Natural killer cell treated with Interleukin-12 subunit alpha and Interleukin-12 subunit beta and Interleukin-15 and Interleukin-18, amount 100 ng/mL, for 72 hours (primary cell): Measurements from ENCODE around the gene LYZL1. TPM values are rescaled to one million over a fixed set of nuclear protein-coding genes. Genes with fewer than 3 reads are reported as not detected.
"Not testable (repeated sequence)": the region's sequence is repeated elsewhere in the genome, so short reads cannot be mapped to it uniquely, and the experiment has no call there.

Source experiments
- ATAC-seq, 2 donors: fragments of 150-1000 bp; cut with Tn5 transposase in 1 of 2; sonication (Bioruptor Pico), chemical (Tn5 transposase) in 1 of 2; 2 replicates each; pipeline ENCODE4 v1.10.0; 2021
- DNase-seq: peaks from one replicate; pipeline ENCODE4 v3.0.0; 2022; ENCODE audit warnings: low spot score
- H3K27ac Mint-ChIP-seq, 2 donors: 1 replicate in 1 of 2; 2 replicates in 1 of 2; pipeline ENCODE4 v1.8.0; 2022; ENCODE audit warnings: mixed read lengths in 2 of 2, mild to moderate bottlenecking in 1 of 2, moderate library complexity in 1 of 2
- H3K27me3 Mint-ChIP-seq, 2 donors: 1 replicate in 1 of 2; 2 replicates in 1 of 2; pipeline ENCODE4 v1.8.0; 2022; ENCODE audit warnings: mixed read lengths in 2 of 2
- H3K36me3 Mint-ChIP-seq: one replicate; pipeline ENCODE4 v1.8.0; 2022; ENCODE audit warnings: mixed read lengths
- H3K4me1 Mint-ChIP-seq, 2 donors: 1 replicate in 1 of 2; 2 replicates in 1 of 2; pipeline ENCODE4 v1.8.0; 2022; ENCODE audit warnings: low read depth in 2 of 2, mixed read lengths in 2 of 2, mild to moderate bottlenecking in 1 of 2
- H3K4me3 Mint-ChIP-seq: one replicate; pipeline ENCODE4 v1.8.0; 2022; ENCODE audit warnings: mixed read lengths
- H3K9me3 Mint-ChIP-seq: 2 replicates; pipeline ENCODE4 v1.8.0; 2022; ENCODE audit warnings: mixed read lengths
- total RNA-seq, 2 donors: library from RNA; stranded (reverse); gene quantifications; one replicate each; pipeline ENCODE4 v1.2.3, GENCODE V29; 2022

The LYZL1 gene
- total RNA-seq, 2 donors from 2014 or later = not detected

DNA sequence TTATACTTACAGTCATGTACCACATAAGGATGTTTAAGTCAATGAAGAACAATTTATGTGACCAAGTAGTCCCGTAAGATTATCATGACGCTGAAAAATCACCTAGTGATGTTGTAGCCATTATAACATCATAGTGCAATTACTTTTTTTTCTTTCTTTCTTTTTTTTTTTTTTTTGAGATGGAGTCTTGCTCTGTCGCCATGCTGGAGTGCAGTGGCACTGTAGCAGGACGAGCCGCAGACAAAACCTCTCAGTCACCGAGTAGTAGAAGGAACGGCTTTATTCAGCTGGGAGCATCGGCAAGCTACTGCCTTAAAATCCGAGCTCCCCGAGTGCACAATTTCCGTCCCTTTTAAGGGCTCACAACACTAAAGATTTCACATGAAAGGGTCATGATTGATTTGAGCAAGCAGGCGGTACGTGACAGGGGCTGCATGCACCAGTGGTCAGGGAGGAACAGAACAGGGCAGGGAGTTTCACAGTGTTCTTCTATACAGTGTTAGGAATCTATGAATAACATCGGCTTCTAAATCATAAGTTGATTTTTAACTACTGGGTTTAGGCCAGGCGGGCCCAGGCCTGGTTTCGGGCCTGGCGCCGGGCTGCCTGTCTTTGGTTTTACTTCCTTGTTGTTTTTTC, 71.5 kb downstream of the LYZL1 start:
- not testable (repeated sequence) for H3K27me3 Mint-ChIP-seq, DNase-seq, H3K4me3 Mint-ChIP-seq, H3K27ac Mint-ChIP-seq, H3K9me3 Mint-ChIP-seq, H3K4me1 Mint-ChIP-seq, H3K36me3 Mint-ChIP-seq, ATAC-seq
